ENCODE results near the gene PRR5L. TPM values are rescaled to one million over a fixed set of nuclear protein-coding genes. Genes with fewer than 3 reads are reported as not detected.

PRR5L gene
- total RNA-seq, 4 donors from 2014 or later: 1.1 to 3.4 (median 1.7) TPM

DNA sequence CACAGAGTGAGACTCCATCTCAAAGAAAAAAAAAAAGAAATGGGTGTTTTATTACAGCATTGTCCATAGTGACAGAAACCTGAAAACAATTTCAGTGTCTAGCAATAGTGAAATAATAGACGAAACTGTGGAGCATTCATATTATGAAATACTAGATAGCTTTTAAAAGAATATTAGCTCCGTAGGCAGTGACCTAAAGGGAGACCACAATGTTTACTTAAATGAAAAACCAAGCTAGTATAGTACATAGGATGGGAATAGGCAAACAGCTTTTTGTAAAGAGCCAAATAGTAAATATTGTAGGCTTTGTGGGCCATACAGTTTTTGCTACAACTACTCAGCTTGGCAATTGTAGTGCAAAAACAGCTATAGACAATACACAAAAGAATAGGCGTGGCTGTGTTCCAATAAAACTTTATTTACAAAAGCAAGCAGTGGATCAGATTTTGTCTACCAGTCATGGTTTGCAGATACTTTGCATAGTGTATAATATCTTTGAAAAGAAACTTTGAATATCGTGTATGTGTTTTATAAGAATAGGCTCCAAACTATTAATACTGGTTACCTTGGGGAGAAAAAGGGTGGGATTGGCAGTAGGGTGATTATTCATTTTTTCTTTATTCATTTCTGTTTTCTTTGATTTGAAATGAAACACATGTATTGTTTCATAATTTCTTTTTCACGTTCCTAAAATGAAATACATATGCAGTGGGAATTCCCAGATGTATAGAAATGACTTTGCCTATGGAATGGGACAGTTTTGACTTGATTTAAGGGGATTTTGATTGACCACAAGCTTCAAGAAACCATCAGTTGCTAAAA, 50.7 kb downstream of the PRR5L start:
- intact Hi-C loops (cut with DNase I; ENCODE audit: low total_unique reads): no loop called here
- DNase-seq (ENCODE audit: low spot score in 2 of 2): no peak
- no peak overlapping the region for H3K4me3 ChIP-seq (ENCODE audit: low read depth, poor library complexity, severe bottlenecking)
- WGBS, 2 donors: 82 to 87% methylated on average over 5 of the region's 5 CpGs
- TF ChIP-seq, protein P1, sequence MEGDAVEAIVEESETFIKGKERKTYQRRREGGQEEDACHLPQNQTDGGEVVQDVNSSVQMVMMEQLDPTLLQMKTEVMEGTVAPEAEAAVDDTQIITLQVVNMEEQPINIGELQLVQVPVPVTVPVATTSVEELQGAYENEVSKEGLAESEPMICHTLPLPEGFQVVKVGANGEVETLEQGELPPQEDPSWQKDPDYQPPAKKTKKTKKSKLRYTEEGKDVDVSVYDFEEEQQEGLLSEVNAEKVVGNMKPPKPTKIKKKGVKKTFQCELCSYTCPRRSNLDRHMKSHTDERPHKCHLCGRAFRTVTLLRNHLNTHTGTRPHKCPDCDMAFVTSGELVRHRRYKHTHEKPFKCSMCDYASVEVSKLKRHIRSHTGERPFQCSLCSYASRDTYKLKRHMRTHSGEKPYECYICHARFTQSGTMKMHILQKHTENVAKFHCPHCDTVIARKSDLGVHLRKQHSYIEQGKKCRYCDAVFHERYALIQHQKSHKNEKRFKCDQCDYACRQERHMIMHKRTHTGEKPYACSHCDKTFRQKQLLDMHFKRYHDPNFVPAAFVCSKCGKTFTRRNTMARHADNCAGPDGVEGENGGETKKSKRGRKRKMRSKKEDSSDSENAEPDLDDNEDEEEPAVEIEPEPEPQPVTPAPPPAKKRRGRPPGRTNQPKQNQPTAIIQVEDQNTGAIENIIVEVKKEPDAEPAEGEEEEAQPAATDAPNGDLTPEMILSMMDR (IDR thresholded peaks at IDR 0.05): no peak
- no peak for TF ChIP-seq POLR2A (IDR thresholded peaks at IDR 0.05)

DNA sequence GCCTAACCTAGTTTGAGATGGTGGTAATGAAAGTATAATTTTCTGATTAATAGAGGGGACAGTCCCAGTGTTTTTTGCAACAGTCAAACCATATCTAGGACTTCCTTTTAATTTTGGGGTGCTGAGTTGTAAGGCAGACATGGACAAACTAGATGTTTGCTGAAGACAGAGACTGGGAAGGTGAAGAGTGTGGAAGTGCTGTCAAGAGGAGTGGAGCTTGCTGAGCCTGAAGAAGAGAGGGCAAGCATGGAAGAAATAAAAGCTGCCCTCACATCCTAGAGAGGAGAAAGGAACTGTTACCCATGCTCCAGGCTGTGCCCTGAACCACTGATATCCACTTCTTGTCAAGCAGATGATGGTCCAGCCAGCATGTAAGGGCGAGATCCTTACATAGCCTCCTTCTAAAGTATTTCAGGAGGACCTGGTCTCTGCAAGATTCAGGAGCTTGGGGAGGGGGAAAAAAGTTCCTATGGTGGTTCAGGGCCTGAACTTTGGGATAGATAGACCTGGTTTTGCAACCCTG, 51.4 kb downstream of the PRR5L start:
- no peak overlapping the region for H3K4me3 ChIP-seq (ENCODE audit: low read depth, poor library complexity, severe bottlenecking)
- TF ChIP-seq, protein P1 (IDR thresholded peaks at IDR 0.05): no peak
- TF ChIP-seq POLR2A (IDR thresholded peaks at IDR 0.05): no peak
- WGBS, 2 donors: 77 to 95% methylated on average over 1 of the region's 1 CpG
- DNase-seq (ENCODE audit: low spot score in 2 of 2): no peak
- intact Hi-C loops (cut with DNase I; ENCODE audit: low total_unique reads): no loop called here

DNA sequence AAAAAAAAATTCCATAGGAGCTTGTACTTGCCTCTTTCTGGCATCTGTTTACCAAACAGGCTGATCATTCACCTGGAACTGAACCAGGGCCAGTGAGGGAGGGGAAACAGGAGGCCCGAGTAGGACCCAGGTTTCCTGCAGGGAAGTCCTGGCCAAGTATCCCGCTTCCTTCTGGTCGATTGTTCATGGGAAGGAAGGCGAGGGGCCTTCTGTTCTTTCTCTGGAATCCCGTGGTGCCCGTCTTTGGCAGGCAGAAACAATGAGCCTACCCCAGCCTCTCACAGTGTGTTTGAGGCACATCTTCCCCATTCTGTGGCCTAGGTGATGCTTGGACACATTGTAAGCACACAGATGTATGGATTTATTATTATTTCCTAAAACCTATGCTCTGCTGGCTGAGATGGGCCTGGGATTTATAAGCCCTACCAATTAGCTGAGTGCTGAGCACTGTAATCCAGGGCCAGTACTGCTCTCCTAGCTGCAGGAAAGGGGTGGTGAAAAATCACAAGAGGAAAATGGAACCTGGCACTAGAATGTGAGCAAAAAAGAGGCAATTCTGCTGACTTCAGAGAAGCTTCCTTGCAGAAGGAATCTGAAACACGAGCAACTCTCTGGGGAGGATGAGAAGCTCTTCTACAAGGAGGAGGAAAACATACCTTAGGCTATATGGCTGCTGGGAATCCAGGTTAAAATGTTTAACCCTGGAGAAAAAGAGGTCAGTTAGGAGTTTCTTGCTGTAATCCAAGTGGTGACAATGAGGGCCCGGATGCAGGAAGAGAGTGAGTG, 53.5 kb downstream of the PRR5L start:
- TF ChIP-seq, protein P1 (IDR thresholded peaks at IDR 0.05): no peak
- H3K4me3 ChIP-seq (ENCODE audit: low read depth, poor library complexity, severe bottlenecking): no peak overlapping the region
- DNase-seq (ENCODE audit: low spot score in 2 of 2): no peak
- 69 to 81% methylated on average over 8 of the region's 8 CpGs for WGBS, 2 donors
- intact Hi-C loops (cut with DNase I; ENCODE audit: low total_unique reads): no loop called here

DNA sequence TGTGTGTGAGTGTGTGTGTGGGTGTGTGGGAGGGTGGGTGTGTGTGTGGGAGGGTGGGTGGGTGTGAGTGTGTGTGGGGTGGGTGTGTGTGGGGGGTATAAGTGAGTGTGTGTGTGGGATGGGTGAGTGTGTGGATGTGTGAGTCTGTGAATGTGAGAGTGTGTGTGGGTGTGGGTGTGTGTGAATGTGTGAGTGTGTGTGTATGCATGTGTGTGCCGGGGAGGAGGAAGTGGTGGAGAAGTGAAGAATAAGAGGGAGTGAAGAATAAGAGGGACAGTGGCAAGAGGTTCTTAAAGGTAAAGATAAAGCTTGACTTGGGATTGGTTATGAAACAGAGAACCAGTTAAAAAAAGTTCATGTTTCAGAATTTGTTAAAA, 54.0 kb downstream of the PRR5L start:
- 68 to 72% methylated on average over 1 of the region's 1 CpG for WGBS, 2 donors
- DNase-seq (ENCODE audit: low spot score in 2 of 2): no peak
- no peak overlapping the region for H3K4me3 ChIP-seq (ENCODE audit: low read depth, poor library complexity, severe bottlenecking)
- no peak for TF ChIP-seq POLR2A (IDR thresholded peaks at IDR 0.05)
- TF ChIP-seq, protein P1 (IDR thresholded peaks at IDR 0.05): no peak
- intact Hi-C loops (cut with DNase I; ENCODE audit: low total_unique reads): no loop called here

DNA sequence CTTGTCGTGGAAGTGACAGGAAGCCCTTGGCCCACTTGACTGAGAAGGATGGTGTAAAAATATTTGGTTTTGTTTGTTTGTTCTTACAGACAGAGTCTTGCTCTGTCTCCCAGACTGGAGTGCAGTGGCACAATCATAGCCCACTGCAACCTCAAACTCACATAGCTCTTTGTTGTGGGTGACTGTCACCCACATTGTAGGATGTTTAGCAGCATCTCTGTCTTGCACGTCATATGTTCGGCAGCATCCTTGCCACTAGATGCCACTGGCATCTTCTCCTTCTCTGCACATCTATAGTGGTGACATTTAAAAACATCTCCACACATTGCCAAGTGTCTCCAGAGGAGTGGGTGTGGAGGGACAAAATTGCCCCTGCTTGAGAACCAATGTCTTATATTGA, 56.8 kb downstream of the PRR5L start:
- TF ChIP-seq, protein P1 (IDR thresholded peaks at IDR 0.05): no peak
- TF ChIP-seq POLR2A (IDR thresholded peaks at IDR 0.05): no peak
- no peak for DNase-seq (ENCODE audit: low spot score in 2 of 2)
- H3K4me3 ChIP-seq (ENCODE audit: low read depth, poor library complexity, severe bottlenecking): no peak overlapping the region
- intact Hi-C loops (cut with DNase I; ENCODE audit: low total_unique reads): no loop called here
- 75 to 92% methylated on average over 3 of the region's 3 CpGs for WGBS, 2 donors
